NB4 (cell line): Measurements from ENCODE around the gene PSME4.

Experiments
- DNase-seq: peaks from one replicate; pipeline ENCODE4 v3.0.0; 2010; ENCODE audit warnings: low read depth
- H3K4me3 ChIP-seq: one replicate; pipeline ENCODE4 v1.5.1; 2011; ENCODE audit warnings: mild to moderate bottlenecking, low read depth, low read length, moderate library complexity
- CTCF ChIP-seq: IDR thresholded peaks from one replicate; pipeline ENCODE4 v1.5.1; 2012; ENCODE audit warnings: low read depth, low read length
- MAX ChIP-seq: IDR thresholded peaks from 2 replicates; pipeline ENCODE4 v1.6.1; 2011; ENCODE audit warnings: low read depth, low read length
- MYC ChIP-seq: IDR thresholded peaks from 2 replicates; pipeline ENCODE4 v1.6.1; 2011; ENCODE audit warnings: low read depth, low read length
- POLR2A ChIP-seq: IDR thresholded peaks from 2 replicates; pipeline ENCODE4 v1.6.1; 2011; ENCODE audit warnings: mild to moderate bottlenecking; ENCODE audit not compliant: insufficient read length; ENCODE audit errors: extremely low read depth

The PSME4 gene

GRCh38 chr2:53907582-53907981, 63.2 kb downstream of the PSME4 start:
- no peak for DNase-seq
- no peak overlapping the region for H3K4me3 ChIP-seq
- no peak for TF ChIP-seq MAX
- TF ChIP-seq CTCF: no peak
- no peak for TF ChIP-seq POLR2A
- TF ChIP-seq MYC: no peak

GRCh38 chr2:53905396-53905795, 65.4 kb downstream of the PSME4 start:
- TF ChIP-seq CTCF: no peak
- no peak for TF ChIP-seq POLR2A
- TF ChIP-seq MAX: no peak
- no peak for TF ChIP-seq MYC
- DNase-seq: no peak
- no peak overlapping the region for H3K4me3 ChIP-seq

GRCh38 chr2:53903011-53903410, 67.8 kb downstream of the PSME4 start:
- no peak for DNase-seq
- H3K4me3 ChIP-seq: no peak overlapping the region
- TF ChIP-seq CTCF: no peak

- H3K4me3 ChIP-seq: no peak overlapping the region
- DNase-seq: no peak
- TF ChIP-seq CTCF (no peak), MAX (no peak), POLR2A (no peak), MYC (no peak)
Measured at GRCh38 chr2:53901192-53901591, 69.6 kb downstream of the PSME4 start.

- TF ChIP-seq POLR2A: no peak
- no peak for TF ChIP-seq MYC
- DNase-seq: no peak
- no peak overlapping the region for H3K4me3 ChIP-seq
Measured at GRCh38 chr2:53896864-53897263, 73.9 kb downstream of the PSME4 start.

GRCh38 chr2:53886406-53887280, 84.2 kb downstream of the PSME4 start:
- DNase-seq: no peak
- TF ChIP-seq MYC (no peak), CTCF (no peak), MAX (no peak), POLR2A (no peak)
- H3K4me3 ChIP-seq: no peak overlapping the region
